GM12875 (cell line): ENCODE data around the gene C4orf54.

Source experiments
- H3K4me3 ChIP-seq: one replicate; pipeline ENCODE4 v1.5.1; 2011; ENCODE audit warnings: low read depth, low read length, control low read depth
- CTCF ChIP-seq: IDR thresholded peaks from 2 replicates; pipeline ENCODE4 v1.5.1; 2011; ENCODE audit warnings: low read depth, mild to moderate bottlenecking, control low read depth, inconsistent platforms, low read length, moderate library complexity, borderline replicate concordance; ENCODE audit not compliant: insufficient read depth

C4orf54 gene

GRCh38 chr4:99653916-99654315 lies 3.7 kb downstream of the C4orf54 start:
- H3K4me3 ChIP-seq = no peak overlapping the region
- no peak for TF ChIP-seq CTCF

- H3K4me3 ChIP-seq = no peak overlapping the region
- TF ChIP-seq CTCF = no peak
Observed at GRCh38 chr4:99652596-99653436, 4.8 kb downstream of the C4orf54 start.

- no peak for TF ChIP-seq CTCF
Observed at GRCh38 chr4:99651811-99652485, 5.7 kb downstream of the C4orf54 start.

GRCh38 chr4:99651016-99651769 lies 6.4 kb downstream of the C4orf54 start:
- no peak for TF ChIP-seq CTCF
- no peak overlapping the region for H3K4me3 ChIP-seq

More at GRCh38 chr4:99651811-99652485, 5.7 kb downstream of the C4orf54 start:
- H3K4me3 ChIP-seq = no peak overlapping the region

- TF ChIP-seq CTCF = no peak
- no peak overlapping the region for H3K4me3 ChIP-seq
Observed at GRCh38 chr4:99649778-99650177, 7.8 kb downstream of the C4orf54 start.

GRCh38 chr4:99649208-99649607 lies 8.4 kb downstream of the C4orf54 start:
- TF ChIP-seq CTCF = no peak
- H3K4me3 ChIP-seq = no peak overlapping the region

DNA sequence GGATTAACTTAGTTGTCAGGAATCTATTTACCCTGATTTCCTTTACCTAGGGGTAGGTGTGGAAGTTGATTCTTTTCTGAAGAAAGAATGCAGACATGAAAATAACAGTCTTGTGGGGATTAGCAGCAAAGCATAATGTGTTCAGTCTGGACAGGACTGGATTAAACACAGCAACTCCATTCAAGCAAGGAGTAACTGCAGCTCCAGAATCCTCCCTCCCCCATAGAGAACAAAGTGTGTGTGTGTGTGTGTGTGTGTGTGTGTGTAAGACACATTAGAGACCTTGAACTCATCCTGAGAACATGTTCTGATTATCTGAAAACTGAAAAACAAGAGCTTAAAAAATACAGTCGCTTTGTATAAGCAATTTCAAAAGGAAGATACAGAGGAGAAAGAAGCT lies 9.3 kb downstream of the C4orf54 start:
- H3K4me3 ChIP-seq = no peak overlapping the region
- TF ChIP-seq CTCF = no peak
